PFSK-1 (cell line): Measurements from ENCODE around the gene KHDC4.

Experiments
- FOXP2 ChIP-seq: optimal IDR thresholded peaks from 2 replicates; pipeline ENCODE3; 2011; ENCODE audit warnings: borderline replicate concordance, control low read depth, inconsistent platforms; ENCODE audit not compliant: insufficient read depth; ENCODE audit errors: extremely low read length, extremely low read depth
- POLR2AphosphoS5 ChIP-seq: IDR thresholded peaks from 2 replicates; pipeline ENCODE4 v1.6.1; 2012; ENCODE audit warnings: low read depth, mild to moderate bottlenecking, control low read depth, low read length, moderate library complexity
- REST ChIP-seq, 2 experiments: IDR thresholded peaks; 2 replicates each; pipeline versions ENCODE4 v1.6.1 to v1.8.0; 2011 to 2012; ENCODE audit warnings: low read depth in 2 of 2, low read length in 2 of 2, control low read depth in 1 of 2, inconsistent platforms in 1 of 2, mild to moderate bottlenecking in 1 of 2, moderate library complexity in 1 of 2; ENCODE audit not compliant: insufficient read depth in 1 of 2
- SIN3A ChIP-seq: IDR thresholded peaks from 2 replicates; pipeline ENCODE4 v1.6.1; 2012; ENCODE audit warnings: mild to moderate bottlenecking, low read length, moderate library complexity, borderline replicate concordance; ENCODE audit not compliant: insufficient read depth
- TAF1 ChIP-seq: IDR thresholded peaks from 2 replicates; pipeline ENCODE4 v1.6.1; 2012; ENCODE audit warnings: low read length, control low read depth, borderline replicate concordance; ENCODE audit not compliant: insufficient read depth

KHDC4 gene

GRCh38 chr1:155871390-155871789 is 62.8 kb downstream of the KHDC4 start:
- TF ChIP-seq POLR2AphosphoS5 (no peak), TAF1 (no peak), SIN3A (no peak), REST (IDR thresholded peaks at IDR 0.05; ENCODE audit: insufficient read depth in 1 of 2, low read depth in 2 of 2, low read length in 2 of 2) (no peak), FOXP2 (no peak)

- TF ChIP-seq REST (IDR thresholded peaks at IDR 0.05; ENCODE audit: insufficient read depth in 1 of 2, low read depth in 2 of 2, low read length in 2 of 2), result no peak
- no peak for TF ChIP-seq SIN3A
- no peak for TF ChIP-seq FOXP2
- TF ChIP-seq POLR2AphosphoS5, result no peak
- no peak for TF ChIP-seq TAF1
Observed at GRCh38 chr1:155867766-155868165, 66.4 kb downstream of the KHDC4 start.

GRCh38 chr1:155864393-155864792 is 69.8 kb downstream of the KHDC4 start:
- no peak for TF ChIP-seq SIN3A
- no peak for TF ChIP-seq REST (IDR thresholded peaks at IDR 0.05; ENCODE audit: insufficient read depth in 1 of 2, low read depth in 2 of 2, low read length in 2 of 2)
- no peak for TF ChIP-seq FOXP2
- no peak for TF ChIP-seq TAF1
